Hematopoietic multipotent progenitor cell treated with erythropoietin and hydrocortisone succinate and interleukin-3 and kit ligand, for 4 days (in vitro differentiated cells): ENCODE measurements around the gene SLX4IP.

ENCODE experiments used
- DNase-seq: peaks from one replicate; pipeline ENCODE4 v3.0.0-alpha.2; 2015

The SLX4IP gene

GRCh38 chr20:10670501-10671220, 235.6 kb downstream of the SLX4IP start:
- DNase-seq: no peak

- DNase-seq: peak; percentile 96
Measured at GRCh38 chr20:10671221-10671918, 236.3 kb downstream of the SLX4IP start.

- DNase-seq: peak; percentile 59
Measured at GRCh38 chr20:10671919-10672623, 237.0 kb downstream of the SLX4IP start.

- peak; percentile 65 for DNase-seq
Measured at GRCh38 chr20:10672624-10673127, 237.6 kb downstream of the SLX4IP start.

GRCh38 chr20:10673176-10673841, 238.2 kb downstream of the SLX4IP start:
- DNase-seq: peak; percentile 64

- DNase-seq: peak; percentile 95
Measured at GRCh38 chr20:10673842-10674683, 239.0 kb downstream of the SLX4IP start, which contains the start of gene JAG1. TSS of gene JAG1 (minus strand) at chr20:10673999. CDS start at chr20:10673530, 469 bp downstream.

- DNase-seq: peak; percentile 82
Measured at GRCh38 chr20:10674684-10675449, 239.8 kb downstream of the SLX4IP start.

- no peak for DNase-seq
Measured at GRCh38 chr20:10675450-10675848, 240.3 kb downstream of the SLX4IP start.

GRCh38 chr20:10676518-10676917, 241.4 kb downstream of the SLX4IP start:
- DNase-seq: peak; percentile 22
